Measurements from ENCODE around the gene AUTS2.

Gene AUTS2

GRCh38 chr7:70726951-70727378 is 1128.7 kb downstream of the AUTS2 start (continued):
- TF ChIP-seq ZNF692 (tag by site-specific recombination; IDR thresholded peaks at IDR 0.05) (no peak), ZNF398 (tag by site-specific recombination; IDR thresholded peaks at IDR 0.05) (no peak), ZNF561 (tag by site-specific recombination; IDR thresholded peaks at IDR 0.05; ENCODE audit: borderline replicate concordance) (no peak), ZNF18 (tag by site-specific recombination; IDR thresholded peaks at IDR 0.05) (no peak), ZNF394 (tag by site-specific recombination; IDR thresholded peaks at IDR 0.05; ENCODE audit: borderline replicate concordance) (no peak), ZNF654 (tag by site-specific recombination; IDR thresholded peaks at IDR 0.05; ENCODE audit: low read depth) (no peak), ZNF843 (tag by site-specific recombination; IDR thresholded peaks at IDR 0.05) (no peak), MYNN (tag by site-specific recombination; IDR thresholded peaks at IDR 0.05; ENCODE audit: borderline replicate concordance) (no peak), ZBTB11 (tag by site-specific recombination; conservative IDR thresholded peaks at IDR 0.05; ENCODE audit: low read depth) (no peak), ZNF837 (tag by site-specific recombination; IDR thresholded peaks at IDR 0.05) (no peak)

- no peaks in the 10 kb centered on the region for H3K9me3 ChIP-seq (ENCODE audit: control insufficient read depth, insufficient read depth, low read depth, low read length)
- H3K4me3 ChIP-seq (ENCODE audit: low read depth, low read length) = no peak overlapping the region
- H3K36me3 ChIP-seq (ENCODE audit: control insufficient read depth in 2 of 2, insufficient read depth in 1 of 2, low read length in 2 of 2) = no peaks in the 10 kb centered on the region
- ChIA-PET CTCF (interaction anchor here (0.7 kb wide), 1 partner anchor 17 kb away, joined by 7 read pairs; no protein-coding TSS in a partner anchor), POLR2A (no interaction called here)
- TF ChIP-seq HOXA7 (CRISPR knock-in tag; IDR thresholded peaks at IDR 0.05; ENCODE audit: borderline replicate concordance) (no peak), ZNF571 (tag by site-specific recombination; IDR thresholded peaks at IDR 0.05) (no peak)
- no peak overlapping the region for H3K27ac ChIP-seq (ENCODE audit: extremely low read depth, low read depth, low read length)
- H3K4me1 ChIP-seq (ENCODE audit: control insufficient read depth, insufficient read depth, low read length) = peaks cover 13% of the 10 kb centered on the region
Observed at GRCh38 chr7:70727861-70728260, 1129.6 kb downstream of the AUTS2 start.

- H3K4me3 ChIP-seq (ENCODE audit: low read depth, low read length) = no peak overlapping the region
- CTCF ChIA-PET = interaction anchor here (0.6 kb wide), 1 partner anchor 550 kb away, joined by 4 read pairs; no protein-coding TSS in a partner anchor
- no peaks in the 10 kb centered on the region for H3K9me3 ChIP-seq (ENCODE audit: control insufficient read depth, insufficient read depth, low read depth, low read length)
- peaks cover 13% of the 10 kb centered on the region for H3K4me1 ChIP-seq (ENCODE audit: control insufficient read depth, insufficient read depth, low read length)
- POLR2A ChIA-PET = no interaction called here
- H3K36me3 ChIP-seq (ENCODE audit: control insufficient read depth in 2 of 2, insufficient read depth in 1 of 2, low read length in 2 of 2) = no peaks in the 10 kb centered on the region; a peak in 1 of 3 replicates
- H3K27ac ChIP-seq (ENCODE audit: extremely low read depth, low read depth, low read length) = no peak overlapping the region; the same call in 1 of the 2 replicates
- TF ChIP-seq TSHZ1 (tag by site-specific recombination; IDR thresholded peaks at IDR 0.05; ENCODE audit: borderline replicate concordance) (no peak), ZXDB (tag by site-specific recombination; IDR thresholded peaks at IDR 0.05) (no peak), FEZF1 (tag by site-specific recombination; IDR thresholded peaks at IDR 0.05) (0 out of 2 replicates have a peak, but pooled peaks have one; percentile 7), TCF7L2 (IDR thresholded peaks at IDR 0.05; ENCODE audit: borderline replicate concordance, low read depth, low read length) (peak; percentile 73; the same call in 1 of the 2 replicates), ZNF707 (tag by site-specific recombination; IDR thresholded peaks at IDR 0.05) (no peak), KLF10 (tag by site-specific recombination; IDR thresholded peaks at IDR 0.05) (no peak), ZNF571 (tag by site-specific recombination; IDR thresholded peaks at IDR 0.05) (no peak)
Observed at GRCh38 chr7:70728872-70729552, 1130.7 kb downstream of the AUTS2 start.
